ENCODE data around the gene RNMT. TPM values are rescaled to one million over a fixed set of nuclear protein-coding genes. Genes with fewer than 3 reads are reported as not detected.

RNMT gene
- total RNA-seq, 1 experiment from 2014 or later, result 45.5 TPM

DNA sequence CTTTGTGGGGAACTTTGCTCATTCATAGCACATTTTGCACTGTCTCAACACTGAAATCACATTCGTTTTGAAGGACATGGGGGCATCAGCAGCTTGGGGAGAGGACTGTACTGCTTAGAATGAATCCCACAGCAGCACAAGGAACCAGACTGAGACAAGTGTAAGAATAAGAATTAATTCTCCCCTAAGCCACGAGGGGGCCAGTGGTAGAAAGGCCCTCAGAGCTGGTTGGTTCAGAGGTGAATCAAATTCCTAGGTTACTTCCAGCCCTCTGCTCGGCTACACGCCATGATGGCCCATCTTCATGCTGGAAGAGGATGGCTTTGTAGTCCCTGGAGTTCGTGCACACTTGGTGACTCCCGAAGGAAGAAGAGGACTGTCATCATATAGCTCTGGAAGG, 85.5 kb downstream of the RNMT start:
- no peak for DNase-seq (ENCODE audit: low spot score)

- DNase-seq (ENCODE audit: low spot score), result peak; percentile 63
Observed at GRCh38 chr18:13813271-13813849, 86.9 kb downstream of the RNMT start.

Other genes with a start within 250 kb of the RNMT start
- 37.9 and 48.7 TPM in 2 replicates for gene FAM210A, start 115 bp upstream of the RNMT start, total RNA-seq (2014; rRNA removed; shearing (Covaris generic))
- gene MC5R, start 97.5 kb downstream of the RNMT start, total RNA-seq (2014; rRNA removed; shearing (Covaris generic)), result 6.7 and 7.5 TPM in 2 replicates
- not detected in 2 replicates for gene MC2R, start 188.9 kb downstream of the RNMT start, total RNA-seq (2014; rRNA removed; shearing (Covaris generic))